Activated naive CD4-positive, alpha-beta T cell treated with anti-CD3 and anti-CD28 coated beads, Interleukin-2, amount 50 U/mL, for 72 hours (primary cell): Measurements from ENCODE around the gene RPH3AL. TPM values are rescaled to one million over a fixed set of nuclear protein-coding genes. Genes with fewer than 3 reads are reported as not detected.
"Not testable (repeated sequence)": the region's sequence is repeated elsewhere in the genome, so short reads cannot be mapped to it uniquely, and the experiment has no call there.

Experiments used
- ATAC-seq, 2 donors: fragments of 150-1000 bp; cut with Tn5 transposase; 2 replicates each; pipeline ENCODE4 v1.10.0; 2021; ENCODE audit warnings: mild to moderate bottlenecking in 2 of 2, moderate library complexity in 2 of 2
- DNase-seq, 2 donors: peaks; one replicate each; pipeline ENCODE4 v3.0.0; 2021 to 2022; ENCODE audit warnings: low spot score in 2 of 2
- H3K27ac Mint-ChIP-seq, 2 donors: one replicate each; pipeline ENCODE4 v1.8.0; 2022; ENCODE audit warnings: mild to moderate bottlenecking in 2 of 2, mixed read lengths in 2 of 2
- H3K36me3 Mint-ChIP-seq, 2 donors: one replicate each; pipeline ENCODE4 v1.8.0; 2022; ENCODE audit warnings: mixed read lengths in 2 of 2
- H3K9me3 Mint-ChIP-seq, 2 donors: one replicate each; pipeline ENCODE4 v1.8.0; 2022; ENCODE audit warnings: mixed read lengths in 2 of 2
- total RNA-seq, 2 donors: library from RNA; stranded (reverse); gene quantifications; one replicate each; pipeline ENCODE4 v1.2.3, GENCODE V29; 2022

The RPH3AL gene
- total RNA-seq, 2 donors from 2014 or later, result 2.0 to 3.8 TPM

GRCh38 chr17:320139-320538, 32.5 kb downstream of the RPH3AL start:
- Mint-ChIP-seq H3K9me3 (peaks cover 13 to 14% of the 10 kb centered on the region in 2 donors), H3K27ac (no peak overlapping the region), H3K36me3 (no peaks in the 10 kb centered on the region)
- DNase-seq (no peak), ATAC-seq (no peak)

GRCh38 chr17:319266-319665, 33.3 kb downstream of the RPH3AL start:
- DNase-seq (no peak), ATAC-seq (no peak)
- Mint-ChIP-seq H3K36me3 (no peaks in the 10 kb centered on the region), H3K27ac (no peak overlapping the region), H3K9me3 (peaks cover 18 to 21% of the 10 kb centered on the region in 2 donors)

GRCh38 chr17:317070-317469, 35.5 kb downstream of the RPH3AL start:
- not testable (repeated sequence) for DNase-seq, H3K27ac Mint-ChIP-seq, ATAC-seq, H3K36me3 Mint-ChIP-seq
- peaks cover 18 to 21% of the 10 kb centered on the region in 2 donors for H3K9me3 Mint-ChIP-seq

GRCh38 chr17:315399-315798, 37.2 kb downstream of the RPH3AL start:
- H3K27ac Mint-ChIP-seq, ATAC-seq, H3K36me3 Mint-ChIP-seq, DNase-seq: not testable (repeated sequence)
- peaks cover 18 to 21% of the 10 kb centered on the region in 2 donors for H3K9me3 Mint-ChIP-seq

GRCh38 chr17:314614-314944, 38.0 kb downstream of the RPH3AL start:
- not testable (repeated sequence) for H3K36me3 Mint-ChIP-seq, ATAC-seq, H3K27ac Mint-ChIP-seq, DNase-seq
- H3K9me3 Mint-ChIP-seq, result peaks cover 18 to 21% of the 10 kb centered on the region in 2 donors

- peaks cover 18 to 21% of the 10 kb centered on the region in 2 donors for H3K9me3 Mint-ChIP-seq
- DNase-seq (no peak), ATAC-seq (no peak)
- H3K27ac Mint-ChIP-seq, result no peak overlapping the region
- no peaks in the 10 kb centered on the region for H3K36me3 Mint-ChIP-seq
Measured at GRCh38 chr17:313911-314613, 38.5 kb downstream of the RPH3AL start.

GRCh38 chr17:313231-313630, 39.4 kb downstream of the RPH3AL start:
- no peak overlapping the region for H3K27ac Mint-ChIP-seq
- ATAC-seq (no peak), DNase-seq (no peak)
- H3K36me3 Mint-ChIP-seq, result no peaks in the 10 kb centered on the region
- peaks cover 18 to 21% of the 10 kb centered on the region in 2 donors for H3K9me3 Mint-ChIP-seq

- H3K9me3 Mint-ChIP-seq, result peaks cover 18 to 21% of the 10 kb centered on the region in 2 donors
- no peak overlapping the region for H3K27ac Mint-ChIP-seq
Measured at GRCh38 chr17:312476-313148, 40.0 kb downstream of the RPH3AL start.

GRCh38 chr17:311119-311782, 41.4 kb downstream of the RPH3AL start:
- Mint-ChIP-seq H3K27ac (no peak overlapping the region), H3K9me3 (peaks cover 16 to 18% of the 10 kb centered on the region in 2 donors), H3K36me3 (no peaks in the 10 kb centered on the region)
- ATAC-seq, result no peak
- DNase-seq, result no peak

More at GRCh38 chr17:312476-313148, 40.0 kb downstream of the RPH3AL start:
- ATAC-seq (no peak), DNase-seq (no peak)
- no peaks in the 10 kb centered on the region for H3K36me3 Mint-ChIP-seq

- DNase-seq (no peak), ATAC-seq (no peak)
- Mint-ChIP-seq H3K9me3 (peaks cover 7 to 9% of the 10 kb centered on the region in 2 donors), H3K36me3 (no peaks in the 10 kb centered on the region), H3K27ac (no peak overlapping the region)
Measured at GRCh38 chr17:310111-311010, 42.2 kb downstream of the RPH3AL start.

- DNase-seq (peak in 1 of 2 donors; percentile 15), ATAC-seq (peak; percentile 18 to 65)
- no peak overlapping the region for H3K27ac Mint-ChIP-seq
- H3K9me3 Mint-ChIP-seq, result peaks cover under 1 to 1% of the 10 kb centered on the region in 2 donors
- H3K36me3 Mint-ChIP-seq, result no peaks in the 10 kb centered on the region
Measured at GRCh38 chr17:309361-309888, 43.2 kb downstream of the RPH3AL start.

- Mint-ChIP-seq H3K27ac (no peak overlapping the region), H3K9me3 (no peaks in the 10 kb centered on the region), H3K36me3 (peaks cover 0 to 3% of the 10 kb centered on the region in 2 donors)
- ATAC-seq (no peak), DNase-seq (no peak)
Measured at GRCh38 chr17:307741-308507, 44.7 kb downstream of the RPH3AL start.

GRCh38 chr17:307295-307691, 45.3 kb downstream of the RPH3AL start:
- no peak for DNase-seq
- ATAC-seq, result no peak
- no peaks in the 10 kb centered on the region for H3K9me3 Mint-ChIP-seq
- H3K36me3 Mint-ChIP-seq, result peaks cover 0 to 9% of the 10 kb centered on the region in 2 donors
- no peak overlapping the region for H3K27ac Mint-ChIP-seq

- Mint-ChIP-seq H3K9me3 (no peaks in the 10 kb centered on the region), H3K36me3 (peaks cover 0 to 15% of the 10 kb centered on the region in 2 donors), H3K27ac (no peak overlapping the region)
- no peak for DNase-seq
- no peak for ATAC-seq
Measured at GRCh38 chr17:306536-307294, 45.9 kb downstream of the RPH3AL start.

- peaks cover 0 to 15% of the 10 kb centered on the region in 2 donors for H3K36me3 Mint-ChIP-seq
- no peak overlapping the region for H3K27ac Mint-ChIP-seq
- ATAC-seq (no peak), DNase-seq (no peak)
- H3K9me3 Mint-ChIP-seq, result no peaks in the 10 kb centered on the region
Measured at GRCh38 chr17:306116-306515, 46.5 kb downstream of the RPH3AL start.
